Activated CD4-positive, alpha-beta T cell treated with anti-CD3 and anti-CD28 coated beads, Interleukin-2, amount 10 ng/mL, durations not matched to agents 7 days and 5 days (primary cell): Measurements from ENCODE around the gene SAMHD1. TPM values are rescaled to one million over a fixed set of nuclear protein-coding genes. Genes with fewer than 3 reads are reported as not detected.
A peak's percentile ranks its signal among the peaks of the same experiment; 100 is the strongest.

Experiments
- CTCF ChIA-PET: fragments of 350-600 bp; sonication (Branson Sonifier 250); formaldehyde crosslinking; loops from one replicate; lab custom pipeline; 2021; ENCODE audit warnings: antibody characterized with exemption; lab: Charles Lee
- POLR2A ChIA-PET: fragments of 350-600 bp; sonication (Branson Sonifier 250); formaldehyde crosslinking; loops from one replicate; lab custom pipeline; 2021; ENCODE audit warnings: antibody characterized with exemption; lab: Charles Lee
- DNase-seq: peaks from one replicate; pipeline ENCODE4 v3.0.0-alpha.2; 2020
- H3K27ac Mint-ChIP-seq: one replicate; pipeline ENCODE4 v1.8.0; 2021; ENCODE audit warnings: mild to moderate bottlenecking, moderate library complexity, mixed read lengths
- H3K27me3 Mint-ChIP-seq: one replicate; pipeline ENCODE4 v1.8.0; 2021; ENCODE audit warnings: mixed read lengths
- H3K36me3 Mint-ChIP-seq: one replicate; pipeline ENCODE4 v1.8.0; 2021; ENCODE audit warnings: low read depth, mixed read lengths
- H3K4me1 Mint-ChIP-seq: one replicate; pipeline ENCODE4 v1.8.0; 2021; ENCODE audit warnings: mixed read lengths
- H3K4me3 Mint-ChIP-seq: one replicate; pipeline ENCODE4 v1.8.0; 2021; ENCODE audit warnings: mild to moderate bottlenecking, moderate library complexity, mixed read lengths
- H3K9me3 Mint-ChIP-seq: one replicate; pipeline ENCODE4 v1.8.0; 2021; ENCODE audit warnings: mixed read lengths
- total RNA-seq, 2 experiments: library from RNA; stranded (reverse); gene quantifications; one replicate each; pipeline ENCODE4 v1.2.3, GENCODE V29; 2021

SAMHD1 gene
- total RNA-seq, 2 experiments from 2014 or later: 396 to 408 TPM

- DNase-seq: no peak
- Mint-ChIP-seq H3K27ac (no peak overlapping the region), H3K4me1 (peaks cover 13% of the 10 kb centered on the region), H3K9me3 (no peaks in the 10 kb centered on the region), H3K36me3 (no peaks in the 10 kb centered on the region), H3K27me3 (peaks cover 43% of the 10 kb centered on the region), H3K4me3 (no peak overlapping the region)
- CTCF ChIA-PET: interaction anchor here (0.6 to 2.7 kb wide), 9 partner anchors 8 to 217 kb away, joined by 3 to 11 read pairs (median 4); partner anchors contain the start of genes DSN1, NDRG3, SLA2 and TLDC2
- POLR2A ChIA-PET: interaction anchor here (0.8 kb wide), 1 partner anchor 28 kb away, joined by 3 read pairs; no protein-coding TSS in a partner anchor
These were observed 88.4 kb downstream of the SAMHD1 start for GRCh38 chr20:36862857-36863668.

GRCh38 chr20:36861875-36862801, 89.4 kb downstream of the SAMHD1 start:
- no peak for DNase-seq
- Mint-ChIP-seq H3K27me3 (peaks cover 43% of the 10 kb centered on the region), H3K4me3 (peak overlapping the region; percentile 47), H3K36me3 (no peaks in the 10 kb centered on the region), H3K27ac (no peak overlapping the region), H3K4me1 (peaks cover 20% of the 10 kb centered on the region), H3K9me3 (no peaks in the 10 kb centered on the region)
- ChIA-PET POLR2A (interaction anchor here (0.8 kb wide), 1 partner anchor 27 kb away, joined by 3 read pairs; no protein-coding TSS in a partner anchor), CTCF (interaction anchor here (1.4 to 2.3 kb wide), 4 partner anchors 10 to 54 kb away, joined by 3 to 8 read pairs (median 4); no protein-coding TSS in a partner anchor)

GRCh38 chr20:36861625-36861874, 90.0 kb downstream of the SAMHD1 start:
- ChIA-PET CTCF (interaction anchor here (1.4 kb wide), 2 partner anchors 12 to 53 kb away, joined by 3 to 5 read pairs; no protein-coding TSS in a partner anchor), POLR2A (no interaction called here)
- Mint-ChIP-seq H3K27ac (no peak overlapping the region), H3K9me3 (no peaks in the 10 kb centered on the region), H3K27me3 (peaks cover 42% of the 10 kb centered on the region), H3K36me3 (no peaks in the 10 kb centered on the region), H3K4me3 (peak overlapping the region; percentile 28), H3K4me1 (peaks cover 25% of the 10 kb centered on the region)
- no peak for DNase-seq

- ChIA-PET CTCF (interaction anchor here (0.6 to 1.7 kb wide), 3 partner anchors 15 to 52 kb away, joined by 5 read pairs; no protein-coding TSS in a partner anchor), POLR2A (interaction anchor here (0.9 kb wide), 1 partner anchor 52 kb away, joined by 3 read pairs; no protein-coding TSS in a partner anchor)
- Mint-ChIP-seq H3K4me1 (peaks cover 31% of the 10 kb centered on the region), H3K27ac (no peak overlapping the region), H3K27me3 (peaks cover 38% of the 10 kb centered on the region), H3K9me3 (no peaks in the 10 kb centered on the region), H3K4me3 (peak overlapping the region; percentile 28), H3K36me3 (no peaks in the 10 kb centered on the region)
- no peak for DNase-seq
These were observed 90.5 kb downstream of the SAMHD1 start for GRCh38 chr20:36860811-36861624.

- H3K9me3 Mint-ChIP-seq: no peaks in the 10 kb centered on the region
- DNase-seq: no peak
- POLR2A ChIA-PET: interaction anchor here (0.9 kb wide), 1 partner anchor 52 kb away, joined by 3 read pairs; no protein-coding TSS in a partner anchor
- H3K27me3 Mint-ChIP-seq: peaks cover 31% of the 10 kb centered on the region
- H3K27ac Mint-ChIP-seq: no peak overlapping the region
- no peak overlapping the region for H3K4me3 Mint-ChIP-seq
- CTCF ChIA-PET: interaction anchor here (0.6 to 1.7 kb wide), 3 partner anchors 15 to 52 kb away, joined by 5 read pairs; no protein-coding TSS in a partner anchor
- H3K4me1 Mint-ChIP-seq: peaks cover 35% of the 10 kb centered on the region
- H3K36me3 Mint-ChIP-seq: no peaks in the 10 kb centered on the region
These were observed 91.2 kb downstream of the SAMHD1 start for GRCh38 chr20:36860339-36860738.

GRCh38 chr20:36859700-36860330, 91.7 kb downstream of the SAMHD1 start:
- DNase-seq: no peak
- ChIA-PET CTCF (interaction anchor here (1.7 kb wide), 1 partner anchor 14 kb away, joined by 5 read pairs; no protein-coding TSS in a partner anchor), POLR2A (no interaction called here)
- Mint-ChIP-seq H3K9me3 (no peaks in the 10 kb centered on the region), H3K4me3 (no peak overlapping the region), H3K27ac (no peak overlapping the region), H3K36me3 (no peaks in the 10 kb centered on the region), H3K27me3 (peaks cover 26% of the 10 kb centered on the region), H3K4me1 (peaks cover 32% of the 10 kb centered on the region)

- POLR2A ChIA-PET: no interaction called here
- H3K9me3 Mint-ChIP-seq: no peaks in the 10 kb centered on the region
- no peak overlapping the region for H3K4me3 Mint-ChIP-seq
- H3K36me3 Mint-ChIP-seq: no peaks in the 10 kb centered on the region
- H3K27ac Mint-ChIP-seq: no peak overlapping the region
- H3K27me3 Mint-ChIP-seq: peaks cover 24% of the 10 kb centered on the region
- peaks cover 30% of the 10 kb centered on the region for H3K4me1 Mint-ChIP-seq
- CTCF ChIA-PET: no interaction called here
- no peak for DNase-seq
These were observed 92.3 kb downstream of the SAMHD1 start for GRCh38 chr20:36859282-36859555.

- CTCF ChIA-PET: interaction anchor here (0.6 to 4.4 kb wide), 10 partner anchors 7 to 96 kb away, joined by 3 to 19 read pairs (median 3); a partner anchor contains a TSS
- Mint-ChIP-seq H3K36me3 (no peaks in the 10 kb centered on the region), H3K27ac (peak overlapping the region; percentile 54), H3K4me1 (peaks cover 27% of the 10 kb centered on the region), H3K27me3 (peaks cover 17% of the 10 kb centered on the region), H3K4me3 (no peak overlapping the region), H3K9me3 (no peaks in the 10 kb centered on the region)
- DNase-seq: peak; percentile 71
- POLR2A ChIA-PET: interaction anchor here (0.6 kb wide), 1 partner anchor 147 kb away, joined by 3 read pairs; no protein-coding TSS in a partner anchor
These were observed 94.5 kb downstream of the SAMHD1 start for GRCh38 chr20:36856691-36857635.

GRCh38 chr20:36856195-36856594, 95.3 kb downstream of the SAMHD1 start:
- H3K27me3 Mint-ChIP-seq: peaks cover 11% of the 10 kb centered on the region
- ChIA-PET POLR2A (interaction anchor here (0.6 kb wide), 1 partner anchor 146 kb away, joined by 3 read pairs; no protein-coding TSS in a partner anchor), CTCF (interaction anchor here (0.6 to 4.4 kb wide), 11 partner anchors 8 to 152 kb away, joined by 3 to 19 read pairs (median 3); a partner anchor contains a TSS)
- DNase-seq: no peak
- peak overlapping the region; percentile 54 for H3K27ac Mint-ChIP-seq
- H3K9me3 Mint-ChIP-seq: no peaks in the 10 kb centered on the region
- H3K4me1 Mint-ChIP-seq: peaks cover 25% of the 10 kb centered on the region
- H3K4me3 Mint-ChIP-seq: no peak overlapping the region
- no peaks in the 10 kb centered on the region for H3K36me3 Mint-ChIP-seq

GRCh38 chr20:36855241-36855657, 96.3 kb downstream of the SAMHD1 start:
- CTCF ChIA-PET: interaction anchor here (1.3 to 4.4 kb wide), 5 partner anchors 8 to 47 kb away, joined by 3 to 19 read pairs (median 11); a partner anchor contains a TSS
- Mint-ChIP-seq H3K4me3 (no peak overlapping the region), H3K27me3 (peaks cover 3% of the 10 kb centered on the region), H3K27ac (peak overlapping the region; percentile 28), H3K4me1 (peaks cover 25% of the 10 kb centered on the region), H3K36me3 (no peaks in the 10 kb centered on the region), H3K9me3 (no peaks in the 10 kb centered on the region)
- POLR2A ChIA-PET: no interaction called here
- DNase-seq: no peak
